NCI-H1105 treated with DMSO at 0.1 percent for 48 hours (cell line): Measurements from ENCODE around the gene CELF4.
A peak's percentile ranks its signal among the peaks of the same experiment; 100 is the strongest.

Source experiments
- DNase-seq: peaks from one replicate; lab custom pipeline; 2025; lab: John Stamatoyannopoulos, UW

The CELF4 gene

GRCh38 chr18:37280701-37281393 is 284.8 kb downstream of the CELF4 start:
- no peak for DNase-seq

GRCh38 chr18:37277804-37278203 is 287.8 kb downstream of the CELF4 start:
- DNase-seq = no peak

- no peak for DNase-seq
Measured at GRCh38 chr18:37276111-37276890, 289.3 kb downstream of the CELF4 start.

- no peak for DNase-seq
Measured at GRCh38 chr18:37275237-37275741, 290.3 kb downstream of the CELF4 start.

GRCh38 chr18:37274309-37275236 is 291.0 kb downstream of the CELF4 start:
- DNase-seq = no peak

GRCh38 chr18:37272841-37273240 is 292.8 kb downstream of the CELF4 start:
- DNase-seq = no peak

- DNase-seq = peak; percentile 69
Measured at GRCh38 chr18:37272226-37272625, 293.4 kb downstream of the CELF4 start.

GRCh38 chr18:37270666-37271052 is 294.9 kb downstream of the CELF4 start:
- DNase-seq = no peak

GRCh38 chr18:37270038-37270665 is 295.4 kb downstream of the CELF4 start:
- no peak for DNase-seq

GRCh38 chr18:37266290-37266689 is 299.3 kb downstream of the CELF4 start:
- no peak for DNase-seq

GRCh38 chr18:37265382-37265781 is 300.2 kb downstream of the CELF4 start:
- DNase-seq = no peak

- no peak for DNase-seq
Measured at GRCh38 chr18:37264956-37265355, 300.6 kb downstream of the CELF4 start.

GRCh38 chr18:37261988-37262387 is 303.6 kb downstream of the CELF4 start:
- no peak for DNase-seq

GRCh38 chr18:37261246-37261840 is 304.3 kb downstream of the CELF4 start:
- no peak for DNase-seq

- DNase-seq = no peak
Measured at GRCh38 chr18:37260367-37261093, 305.1 kb downstream of the CELF4 start.

- no peak for DNase-seq
Measured at GRCh38 chr18:37259711-37260110, 305.9 kb downstream of the CELF4 start.

GRCh38 chr18:37258819-37259218 is 306.8 kb downstream of the CELF4 start:
- no peak for DNase-seq

GRCh38 chr18:37258131-37258530 is 307.5 kb downstream of the CELF4 start:
- DNase-seq = no peak

- DNase-seq = no peak
Measured at GRCh38 chr18:37254973-37255372, 310.6 kb downstream of the CELF4 start.

GRCh38 chr18:37254236-37254754 is 311.3 kb downstream of the CELF4 start:
- no peak for DNase-seq
